HG02885 (cell line): ENCODE measurements around the gene CADM2.

Experiments
- ATAC-seq: cut with Tn5 transposase; IDR thresholded peaks from one replicate; pipeline ENCODE4 v1.9.1; 2021; ENCODE audit warnings: mild to moderate bottlenecking; ENCODE audit not compliant: unreplicated experiment, poor library complexity

The CADM2 gene

GRCh38 chr3:85171976-85172375 lies 213.2 kb downstream of the CADM2 start:
- no peak for ATAC-seq

GRCh38 chr3:85176799-85177198 lies 218.0 kb downstream of the CADM2 start:
- ATAC-seq: no peak

GRCh38 chr3:85182975-85183752 lies 224.4 kb downstream of the CADM2 start:
- ATAC-seq: no peak

- ATAC-seq: no peak
These were observed 226.7 kb downstream of the CADM2 start for GRCh38 chr3:85185495-85185894.

GRCh38 chr3:85189731-85190130 lies 230.9 kb downstream of the CADM2 start:
- no peak for ATAC-seq

DNA sequence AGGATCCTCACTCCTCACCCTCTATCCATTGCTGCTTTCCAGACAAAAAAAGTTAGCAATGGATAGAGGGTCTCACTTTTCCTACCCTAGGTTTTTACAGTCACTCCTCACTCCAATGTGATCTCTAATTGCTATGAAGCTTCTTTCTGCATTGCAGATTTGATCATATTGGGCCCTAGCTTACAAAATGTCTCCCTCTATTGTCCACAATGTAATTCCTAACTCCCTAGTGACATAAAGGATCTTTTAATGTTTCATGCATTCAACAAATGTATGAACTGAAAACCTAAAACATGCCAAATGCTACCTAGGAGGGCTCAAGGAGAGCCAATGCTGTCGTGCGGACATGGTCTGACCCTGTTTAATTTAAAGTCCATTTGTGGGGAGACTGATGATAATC lies 234.8 kb downstream of the CADM2 start:
- ATAC-seq: no peak

DNA sequence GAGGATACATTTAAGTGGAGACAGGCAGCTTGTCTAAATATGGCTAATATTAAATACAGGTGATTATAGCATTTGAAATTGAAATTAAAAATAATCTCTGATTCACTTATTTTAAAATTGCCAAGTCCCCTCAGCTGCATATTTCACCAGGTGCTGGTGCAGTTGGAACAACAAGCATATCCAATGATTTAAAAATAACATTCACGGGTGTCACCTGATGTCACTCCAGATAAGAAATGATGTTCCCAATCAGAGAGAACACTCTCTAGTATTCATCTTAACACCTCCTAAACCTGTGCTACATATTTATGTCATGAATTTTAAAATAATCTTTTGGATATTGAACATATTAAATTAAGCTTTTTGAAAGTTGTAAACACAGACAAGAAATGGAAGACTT lies 249.9 kb downstream of the CADM2 start:
- no peak for ATAC-seq

- no peak for ATAC-seq
These were observed 251.8 kb downstream of the CADM2 start for GRCh38 chr3:85210540-85210939.

GRCh38 chr3:85228966-85229365 lies 270.2 kb downstream of the CADM2 start:
- no peak for ATAC-seq

DNA sequence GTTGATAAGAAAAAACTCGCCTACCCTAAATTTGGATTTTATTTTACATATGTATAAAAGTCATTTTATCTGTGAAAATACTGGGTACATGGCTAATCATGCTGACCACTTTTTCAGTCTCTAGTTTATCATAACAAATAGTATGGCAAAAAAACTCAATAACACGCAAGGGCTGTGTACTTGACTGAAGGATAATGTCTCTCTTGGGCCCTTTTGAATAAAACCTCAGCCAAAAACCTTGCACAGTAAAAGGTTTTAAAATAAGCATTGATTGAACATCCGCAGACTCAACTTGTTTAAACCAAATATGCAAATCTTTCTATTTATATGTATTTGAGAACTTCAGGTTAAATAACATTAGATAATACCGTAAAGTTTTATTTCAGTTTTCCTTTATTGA lies 285.3 kb downstream of the CADM2 start:
- ATAC-seq: no peak

- ATAC-seq: no peak
These were observed 285.7 kb downstream of the CADM2 start for GRCh38 chr3:85244519-85244918.

DNA sequence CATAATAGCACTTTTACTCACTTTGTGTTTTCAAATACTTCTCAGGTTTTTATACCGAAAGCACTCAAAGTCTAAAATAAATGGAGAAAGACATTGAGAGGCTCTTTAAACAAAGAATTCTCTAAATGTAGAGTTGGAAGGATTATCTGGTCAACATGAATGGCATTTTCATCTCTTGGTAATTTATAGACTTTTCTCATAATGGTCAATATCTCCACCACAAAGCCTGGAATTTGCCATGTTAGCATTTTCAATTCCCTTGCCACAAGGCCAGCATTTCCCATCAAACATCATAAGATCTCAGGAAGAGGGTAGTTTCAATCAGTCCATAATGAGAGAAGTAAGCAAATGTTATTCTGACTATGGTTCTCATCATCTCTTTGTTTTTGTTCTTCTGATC lies 293.0 kb downstream of the CADM2 start:
- ATAC-seq: no peak

GRCh38 chr3:85252686-85253085 lies 293.9 kb downstream of the CADM2 start:
- ATAC-seq: no peak

DNA sequence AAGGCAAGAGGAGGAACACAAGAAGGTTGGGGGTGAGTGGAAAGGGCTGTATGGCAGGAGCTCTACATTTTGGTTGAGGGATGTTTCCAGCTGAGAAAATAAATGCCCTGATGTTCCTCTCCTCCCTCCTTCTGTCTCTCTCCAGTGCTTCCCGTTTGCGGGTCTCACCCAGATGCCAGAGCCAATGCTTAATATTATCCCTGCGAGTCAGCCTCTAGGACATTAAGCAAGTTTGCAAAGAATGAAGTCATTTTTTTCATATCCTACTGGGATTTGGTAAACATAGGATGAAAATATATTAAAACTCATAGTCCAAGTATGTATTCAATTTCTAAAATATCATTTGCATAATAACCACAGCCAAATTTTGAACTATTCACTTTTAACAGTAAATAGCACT lies 295.9 kb downstream of the CADM2 start:
- ATAC-seq: no peak

DNA sequence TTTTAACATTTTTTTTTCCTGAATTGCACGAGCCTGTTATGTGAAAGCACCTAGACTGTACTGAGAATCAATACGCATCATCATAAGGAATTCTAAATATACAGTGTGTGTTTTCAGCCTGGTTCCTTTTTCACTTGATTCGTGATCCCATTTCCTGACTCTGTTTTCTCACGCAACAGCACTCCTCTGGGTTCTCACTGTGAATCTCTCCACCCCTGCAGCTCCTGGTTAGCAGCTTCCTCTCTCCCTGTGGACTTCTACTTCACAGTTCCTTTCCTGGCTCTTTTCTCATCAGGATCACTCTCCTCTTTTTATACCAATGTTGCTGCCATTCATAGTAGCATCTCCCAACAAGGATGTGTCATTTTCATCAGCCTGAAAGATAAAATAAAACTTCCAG lies 297.2 kb downstream of the CADM2 start:
- ATAC-seq: no peak

DNA sequence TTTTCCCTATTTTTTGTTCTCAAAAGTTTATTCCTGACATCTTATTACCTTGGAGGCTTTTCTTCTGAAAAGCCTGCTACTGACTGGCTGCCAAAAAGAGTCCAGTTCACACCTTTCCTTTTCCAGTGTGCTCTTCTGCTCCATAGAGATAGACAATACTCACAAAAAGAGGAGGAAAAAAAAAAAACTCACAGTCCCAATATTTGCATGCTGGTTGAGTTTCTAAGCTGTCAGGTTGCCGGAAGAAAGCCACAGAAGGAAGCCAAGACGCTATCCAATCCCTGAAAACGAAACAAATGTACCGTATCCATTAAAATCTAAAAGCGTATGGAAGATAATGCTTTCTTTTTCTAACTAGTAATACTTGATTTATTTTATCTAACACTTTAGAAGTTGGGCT lies 299.5 kb downstream of the CADM2 start:
- ATAC-seq: no peak

GRCh38 chr3:85258819-85259218 lies 300.0 kb downstream of the CADM2 start:
- no peak for ATAC-seq

DNA sequence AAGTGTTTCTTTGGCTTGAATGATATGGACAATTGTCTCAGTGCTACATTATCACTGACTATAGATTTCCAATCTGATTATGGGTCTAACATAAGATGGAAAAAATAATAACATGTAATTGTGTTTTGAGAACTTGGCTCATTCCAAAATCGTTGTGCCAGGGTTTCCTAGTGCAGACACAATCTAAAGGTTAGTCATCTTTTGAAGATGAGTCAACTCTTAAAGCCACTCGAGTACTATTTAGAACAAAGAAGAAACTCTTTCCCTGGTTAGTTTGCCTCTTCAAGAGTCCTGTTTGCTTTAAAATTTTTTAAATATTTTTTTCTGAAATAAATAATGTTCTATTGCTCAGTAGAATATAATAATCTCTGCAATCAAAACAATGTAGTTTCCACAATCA lies 301.0 kb downstream of the CADM2 start:
- no peak for ATAC-seq

GRCh38 chr3:85264381-85264780 lies 305.6 kb downstream of the CADM2 start:
- ATAC-seq: no peak

GRCh38 chr3:85270488-85270887 lies 311.7 kb downstream of the CADM2 start:
- ATAC-seq: no peak

DNA sequence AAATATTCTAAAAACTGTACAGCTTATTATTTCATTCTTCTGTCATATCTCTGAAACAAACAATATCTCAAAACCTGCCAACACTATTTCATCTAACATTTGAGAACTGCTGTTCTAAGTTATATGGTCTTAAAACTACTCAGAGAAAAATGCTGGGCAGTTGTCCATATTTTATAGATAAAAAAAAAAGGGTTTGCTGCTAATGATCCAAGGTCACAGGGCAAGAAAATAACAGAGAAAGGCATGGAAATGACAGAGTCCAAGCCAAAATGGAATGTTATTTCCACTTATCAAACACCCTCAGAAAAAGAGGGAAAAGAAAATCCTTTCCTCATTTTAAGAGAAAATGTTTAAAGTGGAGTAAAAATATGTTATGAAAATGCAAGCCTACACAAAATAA lies 313.1 kb downstream of the CADM2 start:
- no peak for ATAC-seq

DNA sequence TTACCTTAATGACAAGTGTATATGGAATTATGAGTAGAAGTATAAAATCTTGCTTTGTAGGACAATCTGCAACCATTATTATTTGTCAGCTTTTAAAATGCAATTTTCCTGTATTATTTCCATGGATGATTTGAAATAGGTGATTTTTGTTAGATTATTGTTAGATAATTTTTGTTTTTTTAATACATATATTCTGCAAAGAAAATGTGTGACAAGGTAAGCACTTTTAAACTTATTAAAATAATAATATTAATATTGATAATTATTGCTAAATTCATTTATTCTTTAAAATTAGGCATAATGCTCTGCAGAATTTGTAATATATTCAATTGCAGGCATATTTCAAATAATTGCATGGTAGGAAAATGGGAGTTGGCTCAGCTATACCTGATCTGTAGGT lies 329.5 kb downstream of the CADM2 start:
- ATAC-seq: no peak

DNA sequence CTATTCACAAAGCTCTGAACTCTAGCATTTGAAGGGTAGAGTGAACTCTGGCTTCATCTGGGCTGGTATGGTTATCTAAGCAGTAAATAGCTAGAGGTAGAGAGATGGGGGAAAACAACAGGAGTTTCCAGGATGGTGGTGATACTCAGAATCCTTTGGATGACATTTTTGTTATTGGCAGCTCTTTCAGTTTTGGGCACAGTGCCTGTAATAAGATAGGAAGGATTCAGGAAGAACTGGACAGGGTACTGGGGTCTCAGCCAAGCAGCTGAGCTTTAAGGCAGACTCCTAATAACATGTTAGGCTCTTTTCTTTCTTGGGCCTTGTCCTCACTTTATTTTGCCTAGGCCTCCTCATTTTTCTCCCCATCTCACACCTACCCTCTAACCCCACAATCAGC lies 338.5 kb downstream of the CADM2 start:
- no peak for ATAC-seq
